NCI-H524 treated with DMSO at 0.1 percent for 48 hours (cell line): ENCODE measurements around the gene HAO2.

Experiments
- DNase-seq: peaks from one replicate; lab custom pipeline; 2025; lab: John Stamatoyannopoulos, UW

HAO2 gene

DNA sequence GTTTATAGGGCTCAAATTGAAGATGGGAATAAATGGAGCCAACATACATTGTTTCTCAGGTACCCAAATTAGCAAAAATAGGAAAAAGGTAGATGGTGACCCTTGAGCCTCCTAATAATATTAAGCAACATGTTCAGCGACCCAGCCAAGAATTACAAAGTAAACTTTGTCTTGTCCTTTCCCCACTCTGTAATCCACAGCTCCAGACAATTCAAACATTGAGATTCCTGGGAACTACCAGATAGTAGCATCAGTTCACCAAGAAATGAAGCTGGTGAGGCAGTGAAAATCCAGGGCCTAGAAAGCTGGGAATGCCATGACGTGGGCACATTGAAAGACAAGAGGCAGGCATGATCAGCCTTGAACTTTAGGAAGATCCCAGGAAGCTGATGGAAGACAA is 11.7 kb downstream of the HAO2 start:
- DNase-seq: no peak

DNA sequence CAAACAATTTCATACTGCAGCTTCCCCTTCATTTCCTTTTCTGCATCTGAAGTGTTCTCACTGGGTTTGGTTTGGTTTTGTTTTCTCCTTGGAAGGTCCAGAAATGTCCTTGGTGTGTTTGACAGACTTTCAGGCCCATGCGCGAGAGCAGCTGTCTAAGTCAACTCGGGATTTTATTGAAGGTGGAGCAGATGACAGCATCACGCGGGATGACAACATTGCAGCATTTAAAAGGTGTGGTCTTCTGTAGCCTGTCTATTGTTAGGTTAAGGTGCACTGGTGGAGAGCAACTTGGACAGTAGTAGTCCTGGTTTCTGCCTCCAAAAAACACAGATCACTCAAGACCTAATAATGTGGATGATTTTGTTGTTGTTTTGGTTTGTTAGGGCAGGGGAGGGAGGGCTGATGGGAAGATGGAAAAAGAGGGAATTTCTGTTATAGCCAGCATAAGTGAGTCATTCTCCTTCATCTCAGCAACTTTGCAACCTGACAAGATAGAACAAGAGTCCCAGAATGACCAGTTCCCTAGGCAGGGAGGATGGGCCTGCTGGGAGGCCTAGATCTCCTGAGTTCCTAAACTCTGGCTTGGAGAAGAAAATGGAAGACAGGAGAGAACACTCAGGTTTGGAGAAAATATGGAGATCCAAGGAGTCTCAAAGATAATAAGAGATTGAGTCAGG is 12.5 kb downstream of the HAO2 start:
- DNase-seq: no peak

DNA sequence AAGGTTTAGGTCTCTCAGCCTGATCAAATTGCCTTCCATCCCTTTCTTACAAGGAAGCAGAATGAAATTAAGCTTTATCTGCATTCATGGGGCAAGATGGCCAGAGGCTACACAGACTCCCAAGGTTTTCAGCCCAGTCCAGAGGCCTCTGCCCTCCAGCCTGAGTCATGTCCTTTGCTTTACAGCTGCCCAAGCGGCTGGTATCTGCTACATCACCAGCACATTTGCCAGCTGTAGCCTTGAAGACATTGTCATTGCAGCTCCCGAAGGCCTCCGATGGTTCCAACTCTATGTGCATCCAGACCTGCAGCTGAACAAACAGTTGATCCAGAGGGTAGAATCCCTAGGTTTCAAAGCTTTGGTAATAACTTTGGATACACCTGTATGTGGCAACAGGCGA is 16.0 kb downstream of the HAO2 start:
- DNase-seq: no peak

DNA sequence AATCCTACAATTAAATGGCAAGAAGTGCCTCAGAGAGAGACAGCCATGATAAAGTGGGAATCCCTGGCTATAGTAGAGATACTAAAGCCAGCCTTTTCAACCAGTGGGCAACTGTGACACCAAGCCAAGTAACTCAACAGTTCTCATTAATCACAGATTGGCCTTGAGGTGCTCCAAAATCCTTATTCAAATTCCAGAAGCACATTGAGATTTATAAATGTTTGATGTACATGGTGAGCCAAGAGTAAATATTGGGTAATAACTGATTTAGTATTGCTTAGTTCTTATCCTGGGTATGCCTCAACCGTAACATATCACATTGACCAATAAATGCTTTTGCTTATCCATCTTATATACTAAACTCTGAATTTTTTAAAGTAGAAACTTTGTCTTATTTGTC is 17.1 kb downstream of the HAO2 start:
- DNase-seq: no peak

DNA sequence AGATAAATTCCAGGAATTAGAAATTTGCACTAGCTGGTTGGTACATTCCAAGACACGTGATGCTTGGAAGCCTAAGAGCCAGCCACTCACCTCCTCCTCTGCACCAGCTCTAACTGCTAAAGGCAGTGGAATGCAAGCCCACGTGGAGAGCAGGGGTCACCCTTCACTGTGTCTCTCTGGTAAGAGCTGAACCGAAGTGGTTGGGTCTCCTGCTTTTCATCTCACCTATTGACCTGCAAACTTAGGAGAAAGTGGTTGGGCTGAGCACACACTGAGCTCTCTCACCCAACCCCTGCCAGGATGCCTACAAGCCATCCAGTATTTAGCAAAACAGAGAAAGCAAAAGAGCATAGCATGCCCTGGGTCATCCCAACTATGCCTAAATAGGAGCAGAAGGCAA is 19.3 kb downstream of the HAO2 start:
- DNase-seq: no peak

DNA sequence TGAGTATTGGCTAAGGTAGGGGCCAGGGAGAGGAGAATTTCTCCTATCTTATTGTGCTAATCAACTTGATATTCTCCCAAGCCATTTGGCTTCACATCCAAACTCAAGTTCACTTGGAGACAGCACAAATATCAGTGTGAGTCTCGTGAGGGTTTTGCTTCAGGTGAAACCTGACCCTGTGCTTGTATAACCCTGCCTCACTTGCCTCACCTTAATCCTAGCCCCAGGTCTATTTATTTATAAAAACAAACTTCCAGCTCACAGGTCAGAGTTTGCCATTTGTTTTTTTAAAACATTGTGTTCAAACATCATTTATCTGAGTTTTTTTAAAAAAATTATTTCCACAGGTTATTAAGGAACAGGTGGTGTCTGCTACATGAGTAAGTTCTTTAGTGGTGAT is 19.9 kb downstream of the HAO2 start:
- no peak for DNase-seq

DNA sequence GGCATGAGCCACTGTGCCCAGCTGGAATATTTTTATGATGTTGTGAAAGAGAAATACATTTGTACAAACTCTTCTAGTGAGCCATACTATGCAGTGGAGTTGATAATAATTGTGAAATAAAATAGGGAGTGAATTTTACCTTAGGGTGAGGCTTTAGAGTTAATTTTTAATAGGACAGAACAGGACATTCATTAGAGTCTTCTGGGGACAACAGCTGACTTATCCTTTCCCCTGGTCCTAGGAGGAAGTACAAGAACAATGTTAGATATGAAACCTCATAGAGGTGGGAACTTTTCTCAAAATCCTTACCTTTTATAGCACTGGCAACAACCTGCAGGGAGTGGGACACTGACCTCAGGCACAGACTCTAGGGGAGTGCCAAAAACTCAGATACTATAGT is 21.9 kb downstream of the HAO2 start:
- no peak for DNase-seq

DNA sequence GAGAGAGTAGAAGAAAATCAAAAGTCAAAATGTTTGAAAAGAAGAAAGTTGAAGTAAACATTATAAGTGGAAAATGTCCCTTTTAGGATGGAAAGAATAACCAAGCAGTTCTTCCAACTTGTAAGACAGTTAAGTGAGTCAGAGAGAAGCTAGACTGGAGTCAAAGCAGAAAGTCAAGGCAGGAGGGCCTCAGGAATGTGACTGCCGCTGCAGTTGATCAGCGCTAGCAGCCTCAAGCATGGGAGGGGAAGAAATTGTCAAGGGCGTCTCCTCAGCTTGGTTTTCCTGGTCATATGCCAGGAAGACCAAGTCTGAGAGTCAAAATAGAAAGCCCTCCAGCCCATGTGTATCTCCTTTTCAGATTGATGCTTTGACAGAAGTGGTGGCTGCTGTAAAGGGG is 23.2 kb downstream of the HAO2 start:
- DNase-seq: no peak

DNA sequence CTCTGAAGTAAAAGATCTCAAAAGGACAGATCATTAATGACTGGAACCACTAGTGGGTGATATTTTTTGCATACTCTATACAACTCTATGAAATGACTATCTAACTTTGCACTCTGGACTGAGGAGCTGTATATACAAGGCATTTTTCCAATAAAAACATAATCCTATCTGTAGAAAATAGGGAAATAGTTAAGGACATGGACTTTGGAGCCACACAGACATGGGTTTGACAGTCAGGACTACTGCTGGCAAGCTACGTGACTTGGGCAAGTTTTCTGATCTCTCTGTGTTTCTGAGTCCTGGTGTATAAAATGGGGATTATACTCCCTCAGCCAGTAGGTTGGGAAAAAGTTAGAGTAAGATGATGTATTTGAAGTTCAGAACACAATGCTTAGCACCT is 25.5 kb downstream of the HAO2 start:
- DNase-seq: no peak

DNA sequence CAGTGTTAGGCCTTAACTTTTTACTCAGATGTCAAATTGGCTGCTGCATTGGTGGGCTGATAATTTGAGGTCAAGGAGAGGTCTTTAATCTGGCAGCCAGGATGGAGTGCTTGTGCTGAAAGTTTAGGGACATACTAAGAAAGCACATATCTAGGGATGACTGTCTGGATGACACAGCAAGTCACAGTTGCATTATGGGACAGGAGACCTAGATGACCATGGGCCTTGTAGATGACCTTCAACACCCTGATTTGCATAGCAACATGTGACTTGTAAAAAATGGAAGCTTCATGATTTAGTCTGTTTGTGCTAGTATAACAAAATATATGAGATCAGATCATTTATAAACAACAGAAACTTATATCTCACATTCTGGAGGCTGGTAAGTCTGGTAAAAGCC is 28.4 kb downstream of the HAO2 start:
- DNase-seq: no peak

DNA sequence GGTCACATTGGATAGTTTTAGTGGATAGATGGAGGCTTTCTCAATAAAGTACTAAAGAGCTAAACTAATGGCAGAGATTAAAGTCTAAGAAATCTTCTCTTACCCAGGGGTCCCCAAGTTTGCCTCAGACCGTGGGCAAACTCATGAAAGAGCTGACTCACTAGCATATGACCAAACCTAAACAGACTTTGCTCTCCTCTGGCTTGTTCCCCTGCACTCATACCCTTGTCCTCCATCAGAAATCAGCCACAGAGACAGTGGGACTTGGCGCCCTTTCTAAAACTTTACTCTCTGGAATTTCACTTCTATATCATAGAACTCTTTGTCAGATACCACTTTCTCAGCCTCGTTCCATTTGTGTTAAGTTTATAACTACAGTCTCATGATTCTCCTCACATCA is 29.4 kb downstream of the HAO2 start:
- DNase-seq: no peak

DNA sequence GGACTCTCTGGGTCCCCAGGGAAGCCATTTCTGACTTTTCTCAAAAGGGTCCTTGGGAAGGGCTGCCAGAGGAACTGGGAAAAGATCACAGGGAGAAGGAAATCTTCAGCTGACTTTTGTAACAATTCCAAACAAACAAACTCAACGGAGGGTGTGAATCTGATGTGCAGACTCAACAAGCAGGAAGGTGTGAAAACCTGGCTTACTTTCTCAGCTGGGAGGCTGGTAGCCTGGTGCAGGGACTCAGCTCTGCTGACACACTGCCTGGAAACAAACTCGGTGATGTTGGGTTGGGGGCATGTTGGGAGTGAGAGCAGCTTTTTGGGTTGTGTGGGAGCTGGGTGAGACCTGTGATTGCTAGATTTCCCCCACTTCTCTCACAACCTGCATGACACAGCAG is 36.2 kb downstream of the HAO2 start:
- no peak for DNase-seq

DNA sequence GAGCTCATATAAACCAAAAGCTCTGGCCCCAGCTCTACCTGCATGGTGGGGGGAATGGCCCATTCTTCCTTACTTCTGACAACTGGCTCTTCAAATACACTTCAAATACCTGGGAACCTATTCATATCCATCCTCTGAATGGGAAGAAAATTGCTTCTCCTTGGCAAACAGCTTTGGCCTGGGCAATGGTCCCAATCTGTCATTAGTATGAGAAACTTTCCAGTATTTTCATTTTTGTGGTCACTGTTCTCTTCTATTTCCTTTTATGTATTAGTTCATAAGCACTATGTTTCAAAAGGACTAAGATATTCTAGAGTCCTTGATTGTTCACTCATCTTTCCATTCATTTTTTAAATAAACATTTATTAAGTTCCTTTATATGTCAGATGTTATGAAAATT is 41.1 kb downstream of the HAO2 start:
- DNase-seq: no peak

DNA sequence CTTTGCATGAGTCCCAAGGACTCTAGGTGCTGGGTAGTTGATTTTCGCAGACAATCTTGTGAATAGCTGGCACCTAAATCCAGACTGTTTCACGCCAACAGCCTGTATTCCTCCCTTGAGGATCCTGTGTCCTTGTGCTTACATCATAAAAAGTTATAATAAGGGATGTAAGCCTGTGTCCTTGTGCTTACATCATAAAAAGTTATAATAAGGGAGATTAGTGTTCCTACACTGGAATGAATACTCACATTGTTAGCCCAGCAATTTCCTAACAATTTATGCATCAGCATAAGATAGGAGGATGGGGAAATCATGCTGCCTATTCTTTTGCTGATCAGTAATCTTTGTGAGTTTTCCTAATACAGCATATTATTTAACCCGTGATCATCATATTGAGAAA is 42.4 kb downstream of the HAO2 start:
- no peak for DNase-seq

DNA sequence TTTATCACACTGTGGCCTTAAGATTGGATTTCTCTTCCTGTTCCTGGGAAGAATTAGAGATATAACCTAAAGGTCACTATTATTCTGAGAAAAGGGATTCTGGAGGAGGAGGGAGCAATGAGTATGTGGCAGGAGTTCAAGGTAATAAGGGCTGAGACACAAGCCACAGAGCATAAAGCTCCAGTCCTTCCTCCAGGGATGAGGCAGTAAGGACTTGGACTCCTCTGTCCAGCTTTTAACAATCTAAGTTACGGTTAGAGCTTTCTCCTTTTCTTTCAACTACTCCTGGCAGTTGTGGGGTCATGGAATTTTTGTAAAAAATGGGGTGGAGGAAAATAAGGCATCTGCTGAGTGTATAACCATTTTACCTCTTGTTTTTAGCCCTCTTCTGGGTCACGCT is 46.4 kb downstream of the HAO2 start, which contains the start of gene HSD3B2:
Gene HSD3B2, plus strand, starts transcription at position 201 of the 400 bp plus-strand sequence. CDS start 270 bp downstream, outside the sequence.
- DNase-seq: no peak

DNA sequence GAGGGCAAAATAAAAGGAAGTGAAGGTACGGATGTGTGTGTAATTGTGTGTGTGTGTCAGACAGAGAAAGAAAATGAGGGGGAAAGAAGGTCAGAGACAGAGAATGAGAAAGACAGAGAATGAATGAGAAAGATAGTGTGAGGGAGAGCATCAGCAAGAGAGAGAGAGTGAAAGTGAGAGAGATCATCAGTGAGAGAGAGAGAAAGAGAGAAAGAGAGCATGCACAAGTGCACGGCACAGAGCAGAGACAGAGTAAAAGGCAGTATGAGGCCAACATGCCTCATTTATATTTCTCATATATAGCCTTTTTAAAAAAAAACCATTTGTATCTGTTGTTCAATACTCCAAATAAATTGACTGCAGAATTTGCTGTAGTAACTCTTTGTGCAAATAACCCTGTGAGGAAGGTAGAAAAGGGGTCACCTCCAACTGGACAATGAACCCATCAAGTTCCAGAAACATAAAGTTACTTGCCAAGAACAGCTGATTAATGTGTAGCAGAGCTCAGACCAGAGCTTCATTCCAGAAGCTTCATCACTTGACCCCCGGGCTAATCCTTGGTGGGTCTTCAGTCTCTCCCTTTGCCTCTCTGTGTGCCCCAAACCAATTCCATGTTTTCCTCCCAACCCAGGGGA is 47.5 kb downstream of the HAO2 start:
- no peak for DNase-seq

DNA sequence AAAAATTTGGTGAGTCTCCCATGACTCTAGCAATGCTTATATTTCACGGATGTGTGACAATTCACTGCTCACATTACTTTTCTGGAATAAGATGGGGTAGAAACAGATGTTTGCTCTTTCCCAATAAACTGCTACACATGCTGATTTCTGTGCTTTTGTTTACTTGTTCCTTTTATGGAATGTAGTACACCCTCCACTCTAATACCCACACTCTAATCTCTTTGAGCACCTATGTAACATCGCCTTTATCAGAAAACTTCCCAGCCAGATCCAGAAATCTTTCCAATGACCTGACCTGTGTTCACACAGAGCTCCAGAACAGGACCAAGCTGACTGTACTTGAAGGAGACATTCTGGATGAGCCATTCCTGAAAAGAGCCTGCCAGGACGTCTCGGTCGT is 50.5 kb downstream of the HAO2 start:
- DNase-seq: no peak

DNA sequence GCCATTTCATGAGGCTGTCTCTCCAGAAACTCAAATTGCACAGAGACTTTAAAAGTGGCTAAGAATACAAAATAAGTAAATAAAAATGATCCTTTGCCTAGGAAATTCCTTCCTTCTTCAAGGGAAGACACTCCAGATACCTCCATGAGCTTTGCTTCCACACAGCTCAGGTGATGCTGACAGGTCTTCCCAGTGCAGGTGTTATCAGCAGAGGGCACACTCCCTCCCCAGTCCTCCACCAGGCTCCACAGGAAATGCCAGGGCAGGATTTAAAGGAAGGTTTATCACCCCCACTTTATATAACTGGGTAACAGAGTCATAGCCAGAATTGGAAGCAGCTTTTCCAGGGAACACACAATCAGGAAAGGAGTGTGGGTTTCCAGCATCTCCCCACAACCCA is 52.1 kb downstream of the HAO2 start:
- DNase-seq: no peak

DNA sequence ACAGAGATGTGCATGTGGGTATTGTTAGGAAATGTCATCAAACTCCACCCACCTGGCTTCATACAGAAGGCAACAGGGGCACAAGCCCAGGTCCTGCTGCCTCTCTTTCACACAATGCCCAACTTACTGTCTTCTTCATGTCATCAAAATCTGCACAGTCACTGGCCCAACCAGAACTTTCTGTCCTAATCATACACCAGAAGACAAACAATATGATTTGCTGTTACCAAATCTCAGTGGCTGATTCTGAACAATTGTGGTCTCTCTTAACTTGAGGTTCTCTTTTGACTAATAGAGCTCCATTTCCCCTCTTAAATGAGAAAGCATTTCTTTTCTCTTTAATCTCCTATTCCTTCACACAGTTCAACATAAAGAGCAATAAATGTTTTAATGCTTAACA is 54.0 kb downstream of the HAO2 start:
- DNase-seq: no peak

DNA sequence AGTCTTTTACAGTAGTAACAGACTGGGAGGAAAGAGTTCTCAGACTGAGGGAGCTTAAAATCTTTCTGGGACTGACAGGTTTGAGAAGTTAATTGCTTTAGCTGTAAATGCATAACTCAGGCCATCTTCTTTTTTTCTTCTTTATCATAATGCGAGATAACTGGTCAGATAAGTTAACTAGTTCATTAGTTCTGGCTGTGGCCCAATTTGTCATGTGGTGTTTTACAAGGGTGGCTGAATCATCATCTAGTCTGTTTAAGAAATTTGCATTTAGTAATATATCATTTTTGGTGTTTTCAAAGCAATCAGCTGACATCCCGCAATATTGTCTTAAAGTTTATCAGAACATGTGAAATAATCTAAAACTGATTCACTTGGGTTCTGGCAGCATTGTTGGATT is 60.4 kb downstream of the HAO2 start:
- DNase-seq: no peak

DNA sequence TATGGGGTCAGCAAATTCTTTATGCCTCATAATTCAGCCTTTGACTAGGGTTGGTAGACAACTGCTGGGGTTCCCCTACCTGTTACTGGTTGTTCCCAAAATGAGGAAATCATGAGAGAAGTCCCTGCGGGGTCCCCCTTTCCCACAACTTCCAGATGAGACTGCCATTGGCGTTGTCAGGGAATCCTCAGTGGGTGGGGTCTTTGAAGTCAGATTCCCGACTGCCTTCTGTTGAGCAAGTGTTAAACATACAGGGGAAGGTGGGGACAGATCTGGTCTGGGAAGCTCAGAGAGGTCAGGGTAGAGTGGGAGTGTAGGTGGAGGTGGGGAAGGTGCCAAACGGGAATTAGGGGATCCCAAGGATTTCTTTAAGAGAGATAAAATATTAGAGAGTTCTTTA is 61.1 kb downstream of the HAO2 start:
- no peak for DNase-seq

DNA sequence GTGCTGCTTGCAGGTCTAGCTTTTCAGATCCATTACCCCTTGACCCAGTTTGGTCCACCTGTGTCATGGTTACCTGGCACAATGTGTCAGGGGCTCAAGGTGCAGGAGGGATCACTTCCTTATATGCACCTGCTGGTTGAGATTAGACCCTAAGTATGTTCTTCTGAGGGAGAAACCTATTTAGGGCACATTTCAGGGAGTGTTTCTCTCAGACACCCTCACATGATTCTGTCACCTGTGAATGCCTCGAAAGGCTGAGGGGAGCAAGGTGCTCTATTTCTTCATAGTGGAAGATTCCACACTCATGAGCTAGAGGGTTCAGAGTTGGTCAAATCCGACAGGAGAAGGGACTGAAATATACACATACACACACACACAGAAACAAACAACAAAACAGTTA is 61.9 kb downstream of the HAO2 start:
- DNase-seq: no peak

DNA sequence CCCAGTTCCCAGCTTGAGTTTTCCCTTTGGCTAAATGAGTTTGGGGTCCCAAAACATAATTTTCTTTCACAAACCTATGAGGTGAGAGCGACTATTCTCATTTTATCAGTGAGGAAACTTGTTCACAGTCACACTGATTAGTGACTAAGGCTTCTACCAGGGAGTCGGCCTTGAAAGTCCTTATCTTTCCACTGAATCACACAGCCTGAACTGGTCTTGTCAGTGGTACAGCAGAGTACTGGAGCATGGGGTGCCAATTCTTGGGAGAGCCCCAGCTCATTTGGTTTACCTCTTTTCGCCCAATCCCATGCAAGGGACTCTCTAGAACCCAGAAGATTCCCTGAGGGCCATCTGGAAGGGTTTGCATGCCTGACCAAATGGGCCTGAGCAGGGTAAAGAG is 63.3 kb downstream of the HAO2 start:
- no peak for DNase-seq

DNA sequence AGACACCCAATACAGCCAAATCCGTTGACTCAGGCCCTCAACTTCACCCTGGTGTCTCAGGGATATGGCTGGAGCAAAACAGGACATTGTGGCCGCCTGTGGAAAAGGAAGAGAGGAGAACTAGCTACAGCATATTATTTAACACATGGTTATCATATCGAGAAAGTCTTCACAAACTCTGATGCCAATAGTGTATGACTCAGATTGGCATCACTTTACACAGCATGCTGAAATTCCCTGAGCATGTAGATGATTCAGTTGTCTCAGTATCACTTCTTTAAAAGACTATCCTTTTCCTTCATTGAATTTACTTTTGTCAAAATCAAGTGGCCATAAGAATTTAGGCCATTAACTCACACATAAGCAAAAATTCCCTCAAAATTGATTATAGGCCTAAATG is 66.5 kb downstream of the HAO2 start:
- DNase-seq: no peak
